Vein endothelial cell (primary cell): ENCODE measurements around the gene MRPL32. TPM values are rescaled to one million over a fixed set of nuclear protein-coding genes. Genes with fewer than 3 reads are reported as not detected.

ENCODE experiments used
- total RNA-seq: library from RNA; depleted of rRNA; stranded (reverse); fragments of >200 nt; gene quantifications from 2 replicates; pipeline ENCODE4 v1.2.3, GENCODE V29; 2012

The MRPL32 gene
- 46.6 and 55.2 TPM in 2 replicates for total RNA-seq

GRCh38 chr7:42931834-42932651 lies at the start of gene MRPL32, which contains the start of gene PSMA2:
Gene MRPL32 (plus strand): TSS chr7:42932376. CDS start chr7:42932387, 11 bp downstream.
Gene PSMA2 (minus strand): TSS chr7:42932174. CDS start chr7:42932158, 16 bp downstream.

GRCh38 chr7:42911454-42912447 lies 20.4 kb upstream of the MRPL32 start, which contains the start of gene C7orf25:
Gene C7orf25 (minus strand): TSS chr7:42912070. CDS start chr7:42910900, 1,170 bp downstream.

Other genes with a start within 250 kb of the MRPL32 start
- gene C7orf25, start 20.3 kb upstream of the MRPL32 start, total RNA-seq, result 5.6 and 6.7 TPM in 2 replicates
- 77.4 and 107 TPM in 2 replicates for gene PSMA2, start 202 bp upstream of the MRPL32 start, total RNA-seq
- gene HECW1, start 180.3 kb downstream of the MRPL32 start, total RNA-seq, result not detected in 2 replicates